Neural progenitor cell (in vitro differentiated cells): ENCODE results near the gene RNASE2.

ENCODE experiments used
- EZH2 ChIP-seq: fragments of 200-600 bp; sonication (generic); IDR thresholded peaks from 2 replicates; pipeline ENCODE4 v1.6.1; 2017; ENCODE audit warnings: antibody characterized with exemption, mild to moderate bottlenecking, moderate library complexity
- TF ChIP-seq, protein P1 (sequence below): fragments of 200-600 bp; sonication (generic); IDR thresholded peaks from 2 replicates; pipeline ENCODE4 v1.5.1; 2017; ENCODE audit warnings: antibody characterized with exemption, mild to moderate bottlenecking

DNA sequence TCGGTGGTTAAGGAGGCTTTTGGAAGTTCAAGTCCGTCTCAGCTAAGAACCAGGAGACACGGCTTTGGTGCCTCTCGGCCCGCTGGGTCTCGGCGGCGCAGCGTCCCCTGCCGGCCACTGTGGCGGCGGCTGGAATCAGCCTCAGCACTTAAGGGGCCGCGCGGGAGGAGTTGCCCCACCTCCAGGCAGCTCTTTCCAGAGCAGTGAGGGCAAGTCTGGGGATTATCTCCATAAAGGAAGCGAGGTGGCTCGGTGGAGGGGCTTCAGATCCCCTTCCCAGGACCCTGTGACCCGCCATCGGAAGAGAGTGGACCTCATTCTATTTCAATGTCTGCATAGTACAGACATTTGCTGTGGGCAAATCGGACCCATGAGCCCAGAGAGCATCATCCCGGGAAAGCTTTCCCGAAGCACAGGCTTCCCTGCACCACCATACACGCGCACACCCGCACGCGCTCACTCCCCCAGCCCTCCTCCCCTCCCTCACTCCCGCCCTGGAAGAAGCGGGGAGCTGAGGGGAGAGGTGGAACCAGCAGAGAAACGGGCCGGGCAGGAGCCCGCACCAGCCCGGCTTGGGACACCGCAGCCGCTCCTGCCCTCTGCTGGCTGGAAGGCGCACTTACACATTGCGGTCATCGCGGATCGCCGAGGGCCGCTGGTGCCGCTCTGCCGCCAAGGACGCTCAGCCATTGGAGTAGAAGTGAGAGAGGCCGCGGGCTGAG, 15.9 kb downstream of the RNASE2 start:
- TF ChIP-seq, protein P1, sequence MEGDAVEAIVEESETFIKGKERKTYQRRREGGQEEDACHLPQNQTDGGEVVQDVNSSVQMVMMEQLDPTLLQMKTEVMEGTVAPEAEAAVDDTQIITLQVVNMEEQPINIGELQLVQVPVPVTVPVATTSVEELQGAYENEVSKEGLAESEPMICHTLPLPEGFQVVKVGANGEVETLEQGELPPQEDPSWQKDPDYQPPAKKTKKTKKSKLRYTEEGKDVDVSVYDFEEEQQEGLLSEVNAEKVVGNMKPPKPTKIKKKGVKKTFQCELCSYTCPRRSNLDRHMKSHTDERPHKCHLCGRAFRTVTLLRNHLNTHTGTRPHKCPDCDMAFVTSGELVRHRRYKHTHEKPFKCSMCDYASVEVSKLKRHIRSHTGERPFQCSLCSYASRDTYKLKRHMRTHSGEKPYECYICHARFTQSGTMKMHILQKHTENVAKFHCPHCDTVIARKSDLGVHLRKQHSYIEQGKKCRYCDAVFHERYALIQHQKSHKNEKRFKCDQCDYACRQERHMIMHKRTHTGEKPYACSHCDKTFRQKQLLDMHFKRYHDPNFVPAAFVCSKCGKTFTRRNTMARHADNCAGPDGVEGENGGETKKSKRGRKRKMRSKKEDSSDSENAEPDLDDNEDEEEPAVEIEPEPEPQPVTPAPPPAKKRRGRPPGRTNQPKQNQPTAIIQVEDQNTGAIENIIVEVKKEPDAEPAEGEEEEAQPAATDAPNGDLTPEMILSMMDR: peak; percentile 83
- no peak for TF ChIP-seq EZH2
